Pancreas (tissue), 10 donors: Measurements from ENCODE around the gene MICAL3. TPM values are rescaled to one million over a fixed set of nuclear protein-coding genes. Genes with fewer than 3 reads are reported as not detected.

Experiments
- ATAC-seq, 4 donors: fragments of 200-7000 bp; cut with Tn5 transposase; one replicate each; pipeline versions ENCODE4 v1.8.0 to v1.9.1; 2020; ENCODE audit warnings: mild to moderate bottlenecking in 4 of 4, moderate library complexity in 4 of 4
- DNase-seq, 6 donors: peaks; one replicate each; pipeline ENCODE4 v3.0.0-alpha.2; 2020
- FAIRE-seq: peaks from 2 replicates; lab custom pipeline; 2012; peaks lifted over from hg19 to GRCh38; lab: Jason Lieb, UNC
- H3K27ac ChIP-seq, 4 donors: fragments of 200-600 bp; sonication (generic); 1 replicate in 3 of 4; 2 replicates in 1 of 4; pipeline versions ENCODE4 v1.5.0 to v1.8.0; 2020
- H3K27me3 ChIP-seq, 4 donors: fragments of 200-600 bp; one replicate each; pipeline ENCODE4 v1.8.0; 2021
- H3K36me3 ChIP-seq, 3 donors: fragments of 200-600 bp; sonication (generic) in 1 of 3; one replicate each; pipeline versions ENCODE4 v1.5.0 to v1.8.0; 2020 to 2021
- H3K4me1 ChIP-seq, 3 donors: fragments of 200-600 bp; one replicate each; pipeline ENCODE4 v1.8.0; 2021
- H3K4me3 ChIP-seq, 4 donors: fragments of 200-600 bp; sonication (generic) in 2 of 4; one replicate each; pipeline versions ENCODE4 v1.5.0 to v1.8.0; 2020 to 2021
- H3K9me3 ChIP-seq, 4 donors: fragments of 200-600 bp; one replicate each; pipeline ENCODE4 v1.8.0; 2021
- CTCF ChIP-seq, 4 donors: fragments of 200-600 bp; sonication (generic) in 3 of 4; IDR thresholded peaks; one replicate each; pipeline versions ENCODE4 v1.5.0 to v1.8.0; 2021; ENCODE audit warnings: antibody characterized with exemption in 4 of 4
- WGBS, 2 donors: extraction: QIAGEN DNeasy Blood & Tissue Kit; methylation state at CpG; one replicate each; pipeline ENCODE4 v1.1.7; 2013; 5-methylcytosine and 5-hydroxymethylcytosine counted together
- intact Hi-C, 3 donors: fragments of 100-400 bp; cut with DNase I; formaldehyde crosslinking; loops; one replicate each; pipeline versions ENCODE4 v1.11.1 to v1.14.2; 2022
- polyA plus RNA-seq, 2 donors: library from polyadenylated mRNA; stranded (reverse); fragments of 200-250 nt; gene quantifications; one replicate each; pipeline ENCODE4 v1.2.3, GENCODE V29; 2013
- total RNA-seq, 6 donors: library from RNA; stranded (reverse); fragmentation: NEBNext Ultra II Directional in 4 of 6; extraction: Animal tissue kit (Norgen Biotek cat#: 25700) in 4 of 6; gene quantifications; one replicate each; pipeline versions ENCODE4 v1.2.1 to v1.2.4, GENCODE V29; 2021 to 2023
- donor health status: healthy with polysubstance abuse.
- donor health status: DM: no; HTN: no; CAD: no; lungs with moderate emphysema.
- donor health status: DM: no; HTN: no; CAD: no.
- donor health status: control.
- donor health status: control.
- donor health status: Bipolar disorder and iron deficiency.
- donor health status: DM: yes; HTN: yes; CAD: no.
- donor health status: DM: no; HTN: no; CAD: no.
- donor health status: DM: no; HTN: no; CAD: no.
- donor health status: DM: yes; HTN: yes; CAD: no.

Gene MICAL3
- total and polyA plus RNA-seq, 8 donors: 5.9 to 56.8 (median 25.5) TPM

GRCh38 chr22:17832665-17833064 lies 191.7 kb downstream of the MICAL3 start:
- H3K4me3 ChIP-seq: no peak overlapping the region
- no peak for ATAC-seq
- TF ChIP-seq CTCF (IDR thresholded peaks at IDR 0.05): no peak
- H3K27me3 ChIP-seq: no peaks in the 10 kb centered on the region
- WGBS, 2 donors: 86 to 87% methylated on average over 10 of the region's 10 CpGs
- DNase-seq: no peak
- H3K9me3 ChIP-seq: no peaks in the 10 kb centered on the region
- no peak overlapping the region for H3K27ac ChIP-seq
- FAIRE-seq: no peak
- intact Hi-C loops: loop anchor here in 2 of 3 donors (5.0 kb wide), 1 partner anchor 245 kb away; the partner anchor contains the start of gene PEX26 (in 2 of the 2)
- H3K36me3 ChIP-seq: no peaks in the 10 kb centered on the region
- H3K4me1 ChIP-seq: no peaks in the 10 kb centered on the region

- no peaks in the 10 kb centered on the region for H3K27me3 ChIP-seq
- no peak overlapping the region for H3K27ac ChIP-seq
- ATAC-seq (no peak), DNase-seq (no peak), FAIRE-seq (no peak)
- no peak for TF ChIP-seq CTCF (IDR thresholded peaks at IDR 0.05)
- WGBS, 2 donors: 85 to 89% methylated on average over 17 of the region's 17 CpGs
- H3K36me3 ChIP-seq: peaks cover 0 to 8% (median 0%) of the 10 kb centered on the region in 3 donors
- H3K4me1 ChIP-seq: no peaks in the 10 kb centered on the region
- H3K9me3 ChIP-seq: no peaks in the 10 kb centered on the region
- intact Hi-C loops: loop anchor here in 2 of 3 donors (5.0 kb wide), 1 partner anchor 246 kb away; the partner anchor contains the start of gene PEX26 (in 2 of the 2)
- H3K4me3 ChIP-seq: no peak overlapping the region
These were observed 192.7 kb downstream of the MICAL3 start for GRCh38 chr22:17831501-17832251.

DNA sequence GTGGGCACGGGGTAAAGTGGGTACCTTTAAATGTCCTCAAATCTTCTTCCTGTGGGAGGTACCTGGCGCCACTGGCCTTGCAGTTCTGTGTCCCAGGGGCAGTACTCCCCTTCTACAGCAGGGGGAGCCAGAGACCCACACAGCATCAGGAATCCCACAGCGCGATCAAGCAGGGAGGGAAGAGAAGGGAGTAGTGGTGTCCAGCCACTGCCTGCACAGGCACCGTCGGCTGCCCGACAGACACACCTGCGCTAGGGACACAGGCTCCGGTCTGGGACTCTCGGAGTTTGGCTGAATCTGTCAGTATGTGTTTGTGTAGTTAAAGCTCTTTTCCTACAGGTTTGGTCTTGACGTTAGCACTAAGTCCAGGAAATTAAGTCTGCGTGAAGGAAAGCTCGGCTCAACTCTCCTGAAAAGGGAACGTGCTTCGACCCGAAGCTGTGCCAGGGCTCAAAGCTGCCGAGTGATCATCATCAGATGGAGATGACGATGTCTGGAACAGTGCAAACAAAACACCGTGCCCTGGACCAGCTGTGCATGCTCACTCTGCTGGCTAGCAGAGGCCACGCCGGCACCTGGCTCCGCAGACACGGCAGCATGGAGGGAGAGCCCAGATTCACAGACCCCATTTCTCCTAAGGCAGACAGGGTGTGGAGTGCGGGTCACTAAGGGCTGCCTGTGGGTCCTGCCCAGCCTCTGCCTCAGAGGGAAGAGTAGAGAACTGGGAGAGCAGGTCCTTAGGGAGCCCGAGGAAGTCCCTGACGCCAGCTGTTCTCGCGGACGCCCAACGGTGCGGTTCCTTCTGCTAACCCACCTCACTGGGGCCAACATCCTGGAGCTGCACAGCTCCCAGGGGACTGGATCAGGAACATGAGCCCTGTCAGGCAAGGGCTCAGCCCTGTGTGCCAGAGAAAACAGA lies 194.1 kb downstream of the MICAL3 start:
- whole genome bisulfite sequencing, 2 donors: 48 to 49% methylated on average over 31 of the region's 31 CpGs
- TF ChIP-seq CTCF (IDR thresholded peaks at IDR 0.05): peak; percentile 96 to 99 (median 99)
- H3K4me1 ChIP-seq: no peaks in the 10 kb centered on the region
- intact Hi-C loops: loop anchor here in 2 of 3 donors (5.0 kb wide), 1 partner anchor 247 kb away; the partner anchor contains the start of gene PEX26 (in 2 of the 2)
- no peak overlapping the region for H3K4me3 ChIP-seq
- FAIRE-seq (no peak), ATAC-seq (peak; percentile 92 to 99 (median 97)), DNase-seq (peak; percentile 76 to 94 (median 90))
- H3K36me3 ChIP-seq: peaks cover 0 to 11% (median 0%) of the 10 kb centered on the region in 3 donors
- no peaks in the 10 kb centered on the region for H3K27me3 ChIP-seq
- H3K27ac ChIP-seq: no peak overlapping the region
- H3K9me3 ChIP-seq: no peaks in the 10 kb centered on the region

GRCh38 chr22:17829695-17830042 lies 194.7 kb downstream of the MICAL3 start:
- intact Hi-C loops: loop anchor here (5.0 kb wide), 2 partner anchors 243 to 248 kb away; partner anchors contain the start of gene PEX26 (in 2 of the 3)
- peak in 2 of 4 donors; percentile 4 to 6 for ATAC-seq
- H3K27me3 ChIP-seq: no peaks in the 10 kb centered on the region
- peaks cover 0 to 11% (median 0%) of the 10 kb centered on the region in 3 donors for H3K36me3 ChIP-seq
- H3K4me3 ChIP-seq: no peak overlapping the region
- WGBS, 2 donors: 90% methylated on average over 5 of the region's 5 CpGs
- no peaks in the 10 kb centered on the region for H3K4me1 ChIP-seq
- no peak for DNase-seq
- H3K27ac ChIP-seq: no peak overlapping the region
- no peaks in the 10 kb centered on the region for H3K9me3 ChIP-seq
- no peak for TF ChIP-seq CTCF (IDR thresholded peaks at IDR 0.05)
- no peak for FAIRE-seq
